GM18868 (cell line): ENCODE data around the gene CHMP2A.
A peak's percentile ranks its signal among the peaks of the same experiment; 100 is the strongest.
"Not testable (repeated sequence)": the region's sequence is repeated elsewhere in the genome, so short reads cannot be mapped to it uniquely, and the experiment has no call there.

ENCODE experiments used
- ATAC-seq: cut with Tn5 transposase; IDR thresholded peaks from one replicate; pipeline ENCODE4 v1.9.1; 2021; ENCODE audit warnings: mild to moderate bottlenecking, moderate library complexity; ENCODE audit not compliant: unreplicated experiment

Gene CHMP2A

GRCh38 chr19:58542641-58543372 is 12.1 kb downstream of the CHMP2A start:
- ATAC-seq, result not testable (repeated sequence)

- not testable (repeated sequence) for ATAC-seq
Measured at GRCh38 chr19:58539169-58539559, 15.7 kb downstream of the CHMP2A start.

DNA sequence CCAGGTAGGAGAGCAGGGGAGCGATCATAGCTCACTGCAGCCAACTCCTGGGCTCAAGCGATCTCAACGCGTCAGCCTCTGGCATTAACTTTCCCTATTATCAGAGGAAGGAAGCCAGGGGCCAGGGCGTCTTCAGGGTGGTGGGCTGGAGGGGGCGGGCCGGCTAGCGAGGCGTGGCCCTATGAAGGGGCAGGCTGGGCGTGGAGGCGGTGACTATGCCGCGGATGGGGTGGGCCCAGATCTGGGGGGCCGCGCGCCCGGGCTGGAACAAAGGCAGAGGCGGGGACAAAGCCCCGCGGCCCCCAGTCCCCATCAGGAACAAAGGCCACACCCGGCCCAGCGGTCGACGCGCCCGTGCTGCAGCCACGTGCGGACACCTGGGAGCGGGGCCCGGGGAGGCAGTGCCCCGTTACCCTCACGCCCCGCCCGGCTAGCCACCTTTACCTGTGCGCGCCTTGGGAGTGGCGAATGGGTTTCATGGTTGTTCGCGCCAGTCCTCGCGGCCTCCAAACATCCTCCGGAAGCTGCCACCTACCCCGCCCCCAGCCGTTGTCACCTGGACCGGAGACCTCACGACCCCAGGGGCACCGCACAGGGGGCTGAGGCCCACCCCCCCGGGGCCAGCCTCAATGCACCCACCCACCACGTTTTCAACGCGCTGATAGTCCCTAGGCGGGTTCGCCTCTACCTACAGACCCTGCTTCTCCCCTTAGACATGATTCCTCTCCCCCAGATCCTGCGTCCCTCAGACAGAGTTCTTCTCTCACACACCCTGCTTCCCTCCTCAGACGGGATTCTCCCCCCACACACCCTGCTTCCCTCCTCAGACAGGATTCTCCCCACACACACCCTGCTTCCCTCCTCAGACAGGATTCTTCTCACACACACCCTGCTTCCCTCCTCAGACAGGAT is 16.4 kb downstream of the CHMP2A start:
- ATAC-seq, result no peak

- no peak for ATAC-seq
Measured at GRCh38 chr19:58536852-58537798, 17.8 kb downstream of the CHMP2A start.

DNA sequence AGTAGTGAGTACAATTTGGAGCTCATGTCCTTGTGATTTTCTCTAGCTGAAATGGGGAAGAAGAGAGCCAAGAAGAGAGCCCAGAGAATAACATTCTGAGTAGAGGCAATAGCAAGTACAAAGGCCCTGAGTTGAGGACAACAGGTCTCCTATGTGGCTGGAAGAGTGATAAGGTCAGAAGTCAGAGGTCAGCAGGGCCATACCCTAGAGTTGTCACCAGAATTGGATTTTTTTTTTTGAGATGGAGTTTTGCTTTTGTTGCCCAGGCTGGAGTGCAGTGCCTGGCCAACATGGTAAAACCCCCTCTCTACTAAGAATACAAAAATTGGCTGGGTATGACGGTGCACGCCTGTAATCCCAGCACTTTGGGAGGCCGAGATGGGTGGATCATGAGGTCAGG is 19.0 kb downstream of the CHMP2A start:
- ATAC-seq, result no peak

DNA sequence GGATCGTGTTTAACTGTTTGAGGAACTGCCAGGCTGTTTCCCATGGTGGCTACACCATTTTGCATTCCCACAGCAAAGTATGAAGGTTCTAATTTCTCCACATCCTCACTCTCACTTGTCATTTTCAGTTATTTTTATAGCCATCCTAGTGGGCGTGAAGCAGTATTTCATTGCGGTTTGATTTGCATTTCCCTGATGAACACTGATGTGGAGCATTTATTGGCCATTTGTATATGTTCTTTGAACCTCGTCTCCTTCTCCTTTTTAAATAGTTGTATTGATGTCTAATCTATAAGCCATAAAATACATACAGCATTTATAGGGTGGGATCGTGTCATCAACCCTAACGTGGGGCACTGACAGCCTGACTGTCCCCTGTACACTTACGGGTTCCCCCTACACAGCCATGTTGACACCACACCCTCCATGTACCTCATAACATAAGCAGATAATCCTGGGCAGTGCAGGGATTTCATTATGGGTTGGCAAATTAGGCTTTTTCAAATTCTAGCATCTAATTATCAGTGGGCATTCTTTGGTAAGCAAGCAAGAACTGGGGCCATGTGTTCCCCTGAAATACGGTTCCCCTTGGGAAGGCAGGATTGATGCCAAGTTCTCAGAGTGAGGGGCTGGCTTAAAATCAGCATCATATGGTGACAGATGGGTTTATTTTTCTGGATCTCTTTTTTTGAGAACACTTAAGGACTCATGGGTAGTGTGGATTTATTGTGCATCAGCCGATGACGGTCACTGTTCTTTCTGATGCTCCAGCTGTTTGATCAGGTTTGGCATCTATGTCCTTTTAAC is 23.7 kb downstream of the CHMP2A start:
- ATAC-seq, result no peak

DNA sequence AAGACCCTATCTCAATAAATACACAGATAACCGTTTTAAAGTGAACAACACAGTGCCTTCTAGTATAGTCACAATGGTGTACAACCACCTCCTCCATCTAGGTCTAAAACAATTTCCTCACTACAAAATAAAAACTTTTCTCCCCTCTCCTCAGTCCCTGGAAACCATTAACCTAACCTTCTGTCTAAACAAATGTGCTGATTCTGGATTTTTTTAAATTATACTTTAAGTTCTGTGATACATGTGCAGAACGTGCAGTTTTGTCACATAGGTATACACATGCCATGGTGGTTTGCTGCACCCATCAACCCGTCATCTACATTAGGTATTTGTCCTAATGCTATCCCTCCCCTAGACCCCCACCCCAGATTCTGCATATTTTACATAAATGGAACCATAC is 25.5 kb downstream of the CHMP2A start:
- ATAC-seq, result no peak

DNA sequence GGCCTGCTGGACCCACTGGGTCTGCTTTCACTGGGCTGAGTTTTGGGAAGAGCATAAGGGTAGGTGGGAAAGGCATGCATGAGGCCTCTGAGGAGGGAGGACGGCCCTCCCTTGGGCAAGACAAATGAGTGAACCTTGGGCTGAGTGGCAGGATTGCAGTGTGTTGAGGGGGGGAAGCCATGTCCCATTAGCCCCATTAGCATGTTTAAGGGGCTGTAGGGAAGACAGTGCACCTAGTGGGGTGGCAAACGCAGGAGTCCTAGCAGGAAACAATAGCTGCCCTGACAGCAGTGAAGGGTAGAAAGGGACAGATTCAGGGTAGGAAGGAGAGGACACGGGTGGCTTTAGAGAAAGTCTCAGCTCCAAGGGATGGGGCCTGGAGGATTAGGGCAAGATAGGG is 32.2 kb downstream of the CHMP2A start:
- no peak for ATAC-seq

DNA sequence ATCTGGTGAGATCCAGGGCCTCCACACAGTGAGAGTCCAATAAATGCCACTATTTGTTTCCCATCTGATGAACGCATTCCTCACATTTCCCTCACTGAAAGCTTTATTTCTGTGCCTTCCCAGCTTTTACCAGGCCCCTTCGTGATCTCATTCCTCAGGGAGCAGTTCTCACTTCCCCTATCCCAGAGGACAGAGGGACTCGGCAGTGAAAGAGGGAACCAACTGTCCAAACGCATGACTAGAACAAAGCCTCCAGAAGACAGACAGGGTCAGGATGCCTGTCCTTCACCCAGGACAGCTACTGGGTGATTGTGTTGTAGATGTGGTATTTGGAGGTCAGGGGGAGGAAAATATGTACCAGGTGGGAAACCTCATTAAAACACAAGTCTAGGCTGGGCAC is 33.3 kb downstream of the CHMP2A start:
- ATAC-seq, result no peak

- ATAC-seq, result no peak
Measured at GRCh38 chr19:58520257-58520599, 34.7 kb downstream of the CHMP2A start.

GRCh38 chr19:58519355-58520256 is 35.3 kb downstream of the CHMP2A start, which contains the start of gene ZBTB45:
TSS of gene ZBTB45 (minus strand) at chr19:58519810. CDS start at chr19:58517673, 2,137 bp downstream.
- peak; percentile 74 for ATAC-seq

DNA sequence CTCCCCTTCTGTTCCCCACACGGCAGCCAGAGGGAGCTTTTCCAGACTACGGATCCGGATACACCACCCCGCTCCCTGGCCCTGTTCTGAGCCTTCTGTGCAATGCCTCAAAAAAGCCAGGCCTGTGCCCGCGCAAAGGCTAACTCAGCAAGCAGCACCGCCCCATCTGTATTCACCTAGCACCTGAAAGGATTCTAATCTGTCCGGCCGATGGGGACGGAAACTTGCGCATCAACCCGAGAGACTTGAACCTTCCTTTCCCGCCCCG is 35.9 kb downstream of the CHMP2A start:
- ATAC-seq, result no peak

- ATAC-seq, result no peak
Measured at GRCh38 chr19:58518256-58519086, 36.4 kb downstream of the CHMP2A start.

- no peak for ATAC-seq
Measured at GRCh38 chr19:58516964-58517833, 37.7 kb downstream of the CHMP2A start.

- no peak for ATAC-seq
Measured at GRCh38 chr19:58516246-58516836, 38.6 kb downstream of the CHMP2A start.

- no peak for ATAC-seq
Measured at GRCh38 chr19:58515259-58515658, 39.6 kb downstream of the CHMP2A start.

- no peak for ATAC-seq
Measured at GRCh38 chr19:58514564-58515022, 40.3 kb downstream of the CHMP2A start.
